Measurements from ENCODE around the gene RHOA.
"Not testable (repeated sequence)": the region's sequence is repeated elsewhere in the genome, so short reads cannot be mapped to it uniquely, and the experiment has no call there.

The RHOA gene

GRCh38 chr3:49352890-49353421 is 58.8 kb downstream of the RHOA start:
- no peaks in the 10 kb centered on the region for H3K36me3 ChIP-seq (ENCODE audit: control insufficient read depth, insufficient read depth, low read length)
- H3K79me2 ChIP-seq, result peaks cover 3% of the 10 kb centered on the region
- no peak overlapping the region for H3K9ac ChIP-seq
- TF ChIP-seq, protein P1, sequence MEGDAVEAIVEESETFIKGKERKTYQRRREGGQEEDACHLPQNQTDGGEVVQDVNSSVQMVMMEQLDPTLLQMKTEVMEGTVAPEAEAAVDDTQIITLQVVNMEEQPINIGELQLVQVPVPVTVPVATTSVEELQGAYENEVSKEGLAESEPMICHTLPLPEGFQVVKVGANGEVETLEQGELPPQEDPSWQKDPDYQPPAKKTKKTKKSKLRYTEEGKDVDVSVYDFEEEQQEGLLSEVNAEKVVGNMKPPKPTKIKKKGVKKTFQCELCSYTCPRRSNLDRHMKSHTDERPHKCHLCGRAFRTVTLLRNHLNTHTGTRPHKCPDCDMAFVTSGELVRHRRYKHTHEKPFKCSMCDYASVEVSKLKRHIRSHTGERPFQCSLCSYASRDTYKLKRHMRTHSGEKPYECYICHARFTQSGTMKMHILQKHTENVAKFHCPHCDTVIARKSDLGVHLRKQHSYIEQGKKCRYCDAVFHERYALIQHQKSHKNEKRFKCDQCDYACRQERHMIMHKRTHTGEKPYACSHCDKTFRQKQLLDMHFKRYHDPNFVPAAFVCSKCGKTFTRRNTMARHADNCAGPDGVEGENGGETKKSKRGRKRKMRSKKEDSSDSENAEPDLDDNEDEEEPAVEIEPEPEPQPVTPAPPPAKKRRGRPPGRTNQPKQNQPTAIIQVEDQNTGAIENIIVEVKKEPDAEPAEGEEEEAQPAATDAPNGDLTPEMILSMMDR (IDR thresholded peaks at IDR 0.05), result no peak
- H3K4me3 ChIP-seq (ENCODE audit: low read depth, low read length), result no peak overlapping the region
- peaks cover 14% of the 10 kb centered on the region for H3K4me1 ChIP-seq
- H3K4me2 ChIP-seq (ENCODE audit: low read length), result no peak overlapping the region
- H2AFZ ChIP-seq, result no peak overlapping the region
- H3K27me3 ChIP-seq (ENCODE audit: control insufficient read depth, insufficient read depth, low read length), result no peaks in the 10 kb centered on the region
- no peaks in the 10 kb centered on the region for H3K9me3 ChIP-seq (ENCODE audit: control insufficient read depth, low read length)
- H3K27ac ChIP-seq, result no peak overlapping the region

- no peak overlapping the region for H3K27ac ChIP-seq
Measured at GRCh38 chr3:49352281-49352680, 59.5 kb downstream of the RHOA start.

DNA sequence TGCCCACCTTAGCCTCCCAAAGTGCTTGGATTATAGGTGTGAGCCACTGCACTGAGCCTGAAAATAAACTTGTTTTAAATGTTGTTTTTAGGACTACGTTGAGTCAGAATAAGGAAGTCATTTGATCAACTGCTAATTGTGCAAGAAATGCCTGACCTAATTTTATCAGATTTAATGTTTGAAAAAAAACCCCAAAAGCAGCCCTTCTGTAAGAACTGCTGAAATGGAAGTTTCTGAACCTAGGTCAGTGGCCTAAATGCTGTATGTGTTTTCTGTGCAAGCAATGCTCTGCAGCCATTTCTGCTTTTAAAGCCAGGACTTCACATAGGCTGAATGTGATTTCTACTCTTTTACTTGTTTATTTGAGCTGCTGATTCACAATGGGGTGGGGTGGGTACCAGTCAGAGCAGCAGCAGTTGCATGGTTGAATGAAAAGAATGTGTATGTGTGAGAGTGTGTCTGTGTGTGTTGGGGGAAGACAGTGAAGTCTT is 60.2 kb downstream of the RHOA start:
- Histone ChIP-seq H3K9ac (no peak overlapping the region), H3K27ac (peak overlapping the region; percentile 34), H2AFZ (peak overlapping the region; percentile 57), H3K9me3 (ENCODE audit: control insufficient read depth, low read length) (no peaks in the 10 kb centered on the region), H3K4me2 (ENCODE audit: low read length) (peak overlapping the region; percentile 28), H3K4me1 (peaks cover 14% of the 10 kb centered on the region), H3K4me3 (ENCODE audit: low read depth, low read length) (no peak overlapping the region), H3K79me2 (peaks cover 3% of the 10 kb centered on the region), H3K27me3 (ENCODE audit: control insufficient read depth, insufficient read depth, low read length) (no peaks in the 10 kb centered on the region), H3K36me3 (ENCODE audit: control insufficient read depth, insufficient read depth, low read length) (no peaks in the 10 kb centered on the region)
- TF ChIP-seq, protein P1 (IDR thresholded peaks at IDR 0.05), result no peak

More at GRCh38 chr3:49352281-49352680, 59.5 kb downstream of the RHOA start:
- peaks cover 14% of the 10 kb centered on the region for H3K4me1 ChIP-seq
- no peak overlapping the region for H3K9ac ChIP-seq
- H3K4me3 ChIP-seq (ENCODE audit: low read depth, low read length), result no peak overlapping the region
- H3K79me2 ChIP-seq, result peaks cover 3% of the 10 kb centered on the region
- H3K9me3 ChIP-seq (ENCODE audit: control insufficient read depth, low read length), result no peaks in the 10 kb centered on the region
- no peaks in the 10 kb centered on the region for H3K36me3 ChIP-seq (ENCODE audit: control insufficient read depth, insufficient read depth, low read length)
- no peak overlapping the region for H2AFZ ChIP-seq
- no peaks in the 10 kb centered on the region for H3K27me3 ChIP-seq (ENCODE audit: control insufficient read depth, insufficient read depth, low read length)
- H3K4me2 ChIP-seq (ENCODE audit: low read length), result no peak overlapping the region
- TF ChIP-seq, protein P1 (IDR thresholded peaks at IDR 0.05), result no peak

GRCh38 chr3:49349348-49350114 is 62.2 kb downstream of the RHOA start:
- Histone ChIP-seq H3K27ac (peak overlapping the region; percentile 16), H2AFZ (peak overlapping the region; percentile 72), H3K9ac (no peak overlapping the region), H3K4me2 (ENCODE audit: low read length) (no peak overlapping the region), H3K9me3 (ENCODE audit: control insufficient read depth, low read length) (no peaks in the 10 kb centered on the region), H3K4me1 (peaks cover 14% of the 10 kb centered on the region), H3K4me3 (ENCODE audit: low read depth, low read length) (no peak overlapping the region), H3K27me3 (ENCODE audit: control insufficient read depth, insufficient read depth, low read length) (no peaks in the 10 kb centered on the region), H3K79me2 (no peaks in the 10 kb centered on the region), H3K36me3 (ENCODE audit: control insufficient read depth, insufficient read depth, low read length) (no peaks in the 10 kb centered on the region)
- TF ChIP-seq, protein P1 (IDR thresholded peaks at IDR 0.05), result no peak

- not testable (repeated sequence) for H3K79me2 ChIP-seq; H3K9ac ChIP-seq; H3K36me3 ChIP-seq (ENCODE audit: control insufficient read depth, insufficient read depth, low read length); H3K9me3 ChIP-seq (ENCODE audit: control insufficient read depth, low read length); H3K27ac ChIP-seq; H3K4me3 ChIP-seq (ENCODE audit: low read depth, low read length); H3K4me2 ChIP-seq (ENCODE audit: low read length); H3K27me3 ChIP-seq (ENCODE audit: control insufficient read depth, insufficient read depth, low read length); H2AFZ ChIP-seq
- peaks cover 14% of the 10 kb centered on the region for H3K4me1 ChIP-seq
Measured at GRCh38 chr3:49348361-49348760, 63.4 kb downstream of the RHOA start.
